ENCODE data around the gene NUP93.

GRCh38 chr16:56789360-56789759 lies 59.4 kb downstream of the NUP93 start:
- TF ChIP-seq, protein P1, sequence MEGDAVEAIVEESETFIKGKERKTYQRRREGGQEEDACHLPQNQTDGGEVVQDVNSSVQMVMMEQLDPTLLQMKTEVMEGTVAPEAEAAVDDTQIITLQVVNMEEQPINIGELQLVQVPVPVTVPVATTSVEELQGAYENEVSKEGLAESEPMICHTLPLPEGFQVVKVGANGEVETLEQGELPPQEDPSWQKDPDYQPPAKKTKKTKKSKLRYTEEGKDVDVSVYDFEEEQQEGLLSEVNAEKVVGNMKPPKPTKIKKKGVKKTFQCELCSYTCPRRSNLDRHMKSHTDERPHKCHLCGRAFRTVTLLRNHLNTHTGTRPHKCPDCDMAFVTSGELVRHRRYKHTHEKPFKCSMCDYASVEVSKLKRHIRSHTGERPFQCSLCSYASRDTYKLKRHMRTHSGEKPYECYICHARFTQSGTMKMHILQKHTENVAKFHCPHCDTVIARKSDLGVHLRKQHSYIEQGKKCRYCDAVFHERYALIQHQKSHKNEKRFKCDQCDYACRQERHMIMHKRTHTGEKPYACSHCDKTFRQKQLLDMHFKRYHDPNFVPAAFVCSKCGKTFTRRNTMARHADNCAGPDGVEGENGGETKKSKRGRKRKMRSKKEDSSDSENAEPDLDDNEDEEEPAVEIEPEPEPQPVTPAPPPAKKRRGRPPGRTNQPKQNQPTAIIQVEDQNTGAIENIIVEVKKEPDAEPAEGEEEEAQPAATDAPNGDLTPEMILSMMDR (IDR thresholded peaks at IDR 0.05) = peak in 3 of 6 experiments; percentile 34 to 59 (median 53)
- no peak for TF ChIP-seq POLR2A (IDR thresholded peaks at IDR 0.05)
